K562 (cell line): ENCODE data around the gene ATCAY. TPM values are rescaled to one million over a fixed set of nuclear protein-coding genes. Genes with fewer than 3 reads are reported as not detected.
"Not testable (repeated sequence)": the region's sequence is repeated elsewhere in the genome, so short reads cannot be mapped to it uniquely, and the experiment has no call there.

Experiments used
- ATAC-seq: fragments of 200-7000 bp; cut with Tn5 transposase; 3 replicates; pipeline ENCODE4 v1.9.1; 2020; ENCODE audit warnings: moderate library complexity
- BruUV-seq: library from RNA; stranded (reverse); fragments of 400-500 nt; replicated peaks from 2 replicates; lab custom pipeline; 2021; lab: Mats Ljungman, UMichigan
- CTCF ChIA-PET: fragments of 300-600 bp; formaldehyde crosslinking; extraction: SDS; loops from one replicate; lab custom pipeline; 2021; ENCODE audit warnings: low intra/inter-chr PET ratio; lab: Yijun Ruan, JAX
- POLR2A ChIA-PET: fragments of 300-600, 350-650 bp; sonication (Branson Sonifier 250); formaldehyde crosslinking; extraction: SDS; loops from one replicate; lab custom pipeline; 2021; ENCODE audit warnings: antibody characterized with exemption, inconsistent platforms; lab: Yijun Ruan, JAX
- DNase-seq, 4 experiments: peaks; one replicate each; pipeline versions ENCODE4 v3.0.0 to v3.0.0-alpha.2; 2011 to 2018; ENCODE audit warnings: low spot score in 3 of 4, mixed read lengths in 3 of 4; ENCODE audit errors: extremely low read depth in 1 of 4
- FAIRE-seq: peaks from 2 replicates; lab custom pipeline; 2011; peaks lifted over from hg19 to GRCh38; lab: Jason Lieb, UNC
- H2AFZ ChIP-seq: 2 replicates; pipeline ENCODE4 v1.6.0; 2011; ENCODE audit warnings: low read depth, low read length, control low read depth, inconsistent platforms
- H3K27ac ChIP-seq: fragments of 200-600 bp; 3 replicates; pipeline ENCODE4 v1.8.0; 2011; ENCODE audit warnings: low read depth, mild to moderate bottlenecking, control low read depth, inconsistent platforms, low read length, moderate library complexity, mixed read lengths; ENCODE audit errors: extremely low read depth
- H3K27me3 ChIP-seq, 2 experiments: fragments of 300-600 bp in 1 of 2; 2 replicates in 1 of 2; 3 replicates in 1 of 2; pipeline versions ENCODE4 v1.6.0 to v1.8.0; 2011; ENCODE audit warnings: inconsistent platforms in 2 of 2, low read length in 2 of 2, mild to moderate bottlenecking in 1 of 2, mixed read lengths in 1 of 2, moderate library complexity in 1 of 2; ENCODE audit not compliant: control insufficient read depth in 2 of 2, insufficient read depth in 2 of 2
- H3K36me3 ChIP-seq: fragments of 300-600 bp; 3 replicates; pipeline ENCODE4 v1.8.0; 2011; ENCODE audit warnings: mild to moderate bottlenecking, low read length, inconsistent platforms; ENCODE audit not compliant: control insufficient read depth, insufficient read depth
- H3K4me1 ChIP-seq, 2 experiments: fragments of 200-600 bp in 1 of 2; replicated peaks in 1 of 2; 2 replicates in 1 of 2; 3 replicates in 1 of 2; pipeline versions ENCODE4 v1.5.1 to v1.8.0; 2011; ENCODE audit warnings: inconsistent platforms in 2 of 2, low read length in 2 of 2, mild to moderate bottlenecking in 1 of 2, mixed read lengths in 1 of 2, moderate library complexity in 1 of 2; ENCODE audit not compliant: control insufficient read depth in 2 of 2, insufficient read depth in 2 of 2
- H3K4me2 ChIP-seq: 2 replicates; pipeline ENCODE4 v1.6.1; 2011; ENCODE audit warnings: low read length, control low read depth, inconsistent platforms, mixed read lengths; ENCODE audit not compliant: insufficient read depth
- H3K4me3 ChIP-seq: fragments of 200-600 bp; sonication (generic), shearing (Covaris generic); 2 replicates; pipeline ENCODE4 v1.5.1; 2016; ENCODE audit warnings: control low read depth, inconsistent platforms
- H3K79me2 ChIP-seq: fragments of 200-600 bp; 3 replicates; pipeline ENCODE4 v1.8.0; 2011; ENCODE audit warnings: low read length, inconsistent platforms; ENCODE audit not compliant: control insufficient read depth, insufficient read depth
- H3K9ac ChIP-seq, 2 experiments: 2 replicates each; pipeline versions ENCODE4 v1.6.0 to v1.6.1; 2011; ENCODE audit warnings: low read depth in 2 of 2, low read length in 2 of 2, control low read depth in 1 of 2, inconsistent platforms in 1 of 2, mild to moderate bottlenecking in 1 of 2, mixed read lengths in 1 of 2; ENCODE audit not compliant: insufficient read depth in 1 of 2
- H3K9me1 ChIP-seq: one replicate; pipeline ENCODE4 v1.6.0; 2011; ENCODE audit warnings: inconsistent platforms, mild to moderate bottlenecking, low read length, moderate library complexity; ENCODE audit not compliant: control insufficient read depth, insufficient read depth
- H3K9me3 ChIP-seq: replicated peaks from 2 replicates; pipeline ENCODE4 v1.5.1; 2011; ENCODE audit warnings: low read depth, low read length, inconsistent platforms; ENCODE audit not compliant: control insufficient read depth, insufficient read depth
- H4K20me1 ChIP-seq: replicated peaks from 2 replicates; pipeline ENCODE4 v1.6.1; 2011; ENCODE audit warnings: low read length, inconsistent platforms, mixed read lengths; ENCODE audit not compliant: control insufficient read depth, insufficient read depth
- ATF7 ChIP-seq: fragments of 450-650 bp; IDR thresholded peaks from 2 replicates; pipeline ENCODE4 v1.7.1; 2014; ENCODE audit warnings: mild to moderate bottlenecking, moderate library complexity
- POLR2G ChIP-seq: fragments of 200-400 bp; formaldehyde crosslinking; IDR thresholded peaks from 2 replicates; pipeline ENCODE4 v1.6.1; 2017; ENCODE audit warnings: low read depth, mild to moderate bottlenecking, antibody characterized with exemption, low read length, moderate library complexity
- WGBS: fragments of 100-300 bp; shearing (Covaris generic); methylation state at CpG from one replicate; pipeline ENCODE4 v1.1.6; 2016; ENCODE audit warnings: low coverage, mixed read lengths; ENCODE audit not compliant: insufficient coverage; ENCODE audit errors: missing lambda C conversion rate; 5-methylcytosine and 5-hydroxymethylcytosine counted together
- in situ Hi-C: fragments of 300-500 bp; cut with MboI; formaldehyde crosslinking; loops from 4 replicates; pipeline ENCODE4 v1.15.0; 2018; ENCODE audit warnings: inconsistent platforms, mixed read lengths
- intact Hi-C: fragments of 100-400 bp; cut with micrococcal nuclease; formaldehyde crosslinking; loops from 2 replicates; pipeline ENCODE4 v1.14.2; 2022
- polyA plus RNA-seq, 8 experiments: library from polyadenylated mRNA; depleted of rRNA in 4 of 8; stranded (reverse) in 5 of 8; unstranded in 3 of 8; fragments of >200 nt; fragmentation: Nextera tagmentation in 2 of 8; fragmentation: Illumina TruSeq in 1 of 8; extraction: Ambion mirVana in 2 of 8; extraction: Trizol in 1 of 8; gene quantifications; 2 replicates each; pipeline versions ENCODE4 v1.2.1 to v1.2.3, GENCODE V29; 2011 to 2014; ENCODE audit warnings: inconsistent platforms in 1 of 8, missing spikeins in 1 of 8
- total RNA-seq, 7 experiments: library from RNA; depleted of rRNA in 6 of 7; stranded (reverse); fragments of >200 nt in 6 of 7; fragmentation: Illumina TruSeq in 2 of 7; extraction: Trizol in 2 of 7; gene quantifications; 2 replicates each; pipeline versions ENCODE4 v1.2.1 to v1.2.3, GENCODE V29; 2011 to 2021; ENCODE audit warnings: low replicate concordance in 1 of 7
- TF ChIP-seq, protein P1 (sequence below): fragments of 200-400 bp; formaldehyde crosslinking; IDR thresholded peaks from 2 replicates; pipeline ENCODE4 v1.6.1; 2017; ENCODE audit warnings: mild to moderate bottlenecking, low read depth, low read length, moderate library complexity

ATCAY gene
- total and polyA plus RNA-seq, 9 of the 15 experiments (the other 6 are each of a cell fraction or from before 2014, with no cell fraction given) = not detected

DNA sequence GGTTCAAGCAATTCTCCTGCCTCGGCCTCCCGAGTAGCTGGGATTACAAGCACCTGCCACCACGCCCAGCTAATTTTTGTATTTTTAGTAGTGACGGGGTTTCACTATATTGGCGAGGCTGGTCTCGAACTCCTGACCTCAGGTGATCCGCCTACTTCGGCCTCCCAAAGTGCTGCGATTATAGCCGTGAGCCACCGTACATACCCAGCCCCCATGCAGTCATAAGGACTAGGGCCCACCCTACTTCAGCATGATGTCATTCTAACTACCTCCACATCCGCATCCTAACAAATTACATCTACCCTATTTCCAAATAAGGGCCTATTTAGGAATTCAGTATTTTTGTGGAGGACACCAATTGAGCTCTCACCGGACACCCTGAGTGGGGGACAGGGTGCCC is 74.8 kb downstream of the ATCAY start:
- 84% methylated on average over 13 of the region's 13 CpGs for WGBS
- H3K9ac ChIP-seq, H3K9me3 ChIP-seq, FAIRE-seq, H3K4me3 ChIP-seq, H3K27ac ChIP-seq, intact Hi-C loops, H2AFZ ChIP-seq, DNase-seq, H4K20me1 ChIP-seq, CTCF ChIA-PET: not testable (repeated sequence)
- peaks cover 30% of the 10 kb centered on the region; the same call in 1 of the 3 replicates for H3K36me3 ChIP-seq
- 0 out of 2 replicates have a peak, but pooled peaks have one; percentile 17 for TF ChIP-seq ATF7
- TF ChIP-seq, all 486 proteins: peak for 1; not testable (repeated sequence) for 485
- H3K4me2 ChIP-seq, in situ Hi-C loops, H3K79me2 ChIP-seq, H3K9me1 ChIP-seq, BruUV-seq, ATAC-seq, H3K27me3 ChIP-seq: not testable (repeated sequence)
- POLR2A ChIA-PET = interaction anchor here (1.2 to 2.9 kb wide), 3 partner anchors 13 to 29 kb away, joined by 3 to 17 read pairs (median 6); no protein-coding TSS in a partner anchor
- peaks cover 27 to 61% of the 10 kb centered on the region in 2 experiments for H3K4me1 ChIP-seq

- H3K36me3 ChIP-seq = peaks cover 34% of the 10 kb centered on the region; the same call in 1 of the 3 replicates
- no peaks in the 10 kb centered on the region for H3K79me2 ChIP-seq
- no peak overlapping the region for H3K4me3 ChIP-seq
- intact Hi-C loops (no loop called here), in situ Hi-C loops (no loop called here)
- H4K20me1 ChIP-seq = peaks cover 4% of the 10 kb centered on the region; the same call in 1 of the 2 replicates
- CTCF ChIA-PET = no interaction called here
- H3K4me2 ChIP-seq = no peak overlapping the region
- no peak overlapping the region for H3K27ac ChIP-seq
- peaks cover 23 to 57% of the 10 kb centered on the region in 2 experiments for H3K4me1 ChIP-seq
- 84% methylated on average over 10 of the region's 10 CpGs for WGBS
- no TSS peak for BruUV-seq
- ATAC-seq (no peak), DNase-seq (no peak), FAIRE-seq (no peak)
- POLR2A ChIA-PET = interaction anchor here (0.8 to 2.9 kb wide), 2 partner anchors 13 to 240 kb away, joined by 4 to 17 read pairs; no protein-coding TSS in a partner anchor
- peaks cover 7% of the 10 kb centered on the region for H3K9me1 ChIP-seq
- TF ChIP-seq, protein P1, sequence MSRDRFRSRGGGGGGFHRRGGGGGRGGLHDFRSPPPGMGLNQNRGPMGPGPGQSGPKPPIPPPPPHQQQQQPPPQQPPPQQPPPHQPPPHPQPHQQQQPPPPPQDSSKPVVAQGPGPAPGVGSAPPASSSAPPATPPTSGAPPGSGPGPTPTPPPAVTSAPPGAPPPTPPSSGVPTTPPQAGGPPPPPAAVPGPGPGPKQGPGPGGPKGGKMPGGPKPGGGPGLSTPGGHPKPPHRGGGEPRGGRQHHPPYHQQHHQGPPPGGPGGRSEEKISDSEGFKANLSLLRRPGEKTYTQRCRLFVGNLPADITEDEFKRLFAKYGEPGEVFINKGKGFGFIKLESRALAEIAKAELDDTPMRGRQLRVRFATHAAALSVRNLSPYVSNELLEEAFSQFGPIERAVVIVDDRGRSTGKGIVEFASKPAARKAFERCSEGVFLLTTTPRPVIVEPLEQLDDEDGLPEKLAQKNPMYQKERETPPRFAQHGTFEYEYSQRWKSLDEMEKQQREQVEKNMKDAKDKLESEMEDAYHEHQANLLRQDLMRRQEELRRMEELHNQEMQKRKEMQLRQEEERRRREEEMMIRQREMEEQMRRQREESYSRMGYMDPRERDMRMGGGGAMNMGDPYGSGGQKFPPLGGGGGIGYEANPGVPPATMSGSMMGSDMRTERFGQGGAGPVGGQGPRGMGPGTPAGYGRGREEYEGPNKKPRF = no peak
- peak; percentile 55; the same call in 1 of the 2 replicates for TF ChIP-seq POLR2G
- H2AFZ ChIP-seq = no peak overlapping the region
- no peaks in the 10 kb centered on the region for H3K27me3 ChIP-seq
- H3K9me3 ChIP-seq = no peaks in the 10 kb centered on the region
- H3K9ac ChIP-seq = no peak overlapping the region
Observed at GRCh38 chr19:3955688-3956087, 75.2 kb downstream of the ATCAY start.
